GM21619 (cell line): Measurements from ENCODE around the gene DUOX1.
A peak's percentile ranks its signal among the peaks of the same experiment; 100 is the strongest.

Experiments
- ATAC-seq: cut with Tn5 transposase; IDR thresholded peaks from one replicate; pipeline ENCODE4 v1.9.1; 2021; ENCODE audit not compliant: unreplicated experiment

DUOX1 gene

GRCh38 chr15:45166834-45167630 is 37.2 kb downstream of the DUOX1 start:
- peak; percentile 94 for ATAC-seq

GRCh38 chr15:45167631-45168205 is 37.9 kb downstream of the DUOX1 start:
- ATAC-seq, result no peak

GRCh38 chr15:45168286-45168685 is 38.5 kb downstream of the DUOX1 start:
- ATAC-seq, result no peak

GRCh38 chr15:45168751-45169551 is 39.2 kb downstream of the DUOX1 start:
- no peak for ATAC-seq

- ATAC-seq, result no peak
These were observed 40.0 kb downstream of the DUOX1 start for GRCh38 chr15:45169608-45170480.

- ATAC-seq, result no peak
These were observed 42.1 kb downstream of the DUOX1 start for GRCh38 chr15:45171912-45172311.

- no peak for ATAC-seq
These were observed 44.3 kb downstream of the DUOX1 start for GRCh38 chr15:45174069-45174468.

GRCh38 chr15:45174577-45174976 is 44.8 kb downstream of the DUOX1 start:
- no peak for ATAC-seq

- ATAC-seq, result no peak
These were observed 47.5 kb downstream of the DUOX1 start for GRCh38 chr15:45177285-45177684.

- no peak for ATAC-seq
These were observed 49.6 kb downstream of the DUOX1 start for GRCh38 chr15:45179221-45179985.

- no peak for ATAC-seq
These were observed 50.4 kb downstream of the DUOX1 start for GRCh38 chr15:45180201-45180600.

- no peak for ATAC-seq
These were observed 51.0 kb downstream of the DUOX1 start for GRCh38 chr15:45180648-45181436.

- ATAC-seq, result no peak
These were observed 51.9 kb downstream of the DUOX1 start for GRCh38 chr15:45181491-45182285.

GRCh38 chr15:45182996-45183395 is 53.2 kb downstream of the DUOX1 start:
- no peak for ATAC-seq

GRCh38 chr15:45183511-45183910 is 53.7 kb downstream of the DUOX1 start:
- ATAC-seq, result no peak

- ATAC-seq, result no peak
These were observed 54.8 kb downstream of the DUOX1 start for GRCh38 chr15:45184562-45185041.

GRCh38 chr15:45185069-45185779 is 55.4 kb downstream of the DUOX1 start:
- no peak for ATAC-seq
